T-helper 2 cell treated with Interferon-gamma antibody and Interleukin-4, amounts not matched to agents 5 μg/mL and 100 μg/mL, for 36 hours (primary cell): ENCODE data around the gene COL4A6.

Experiments
- DNase-seq: peaks from one replicate; pipeline ENCODE4 v3.0.0; 2021; ENCODE audit warnings: low spot score
- H3K27ac Mint-ChIP-seq: one replicate; pipeline ENCODE4 v1.8.0; 2021; ENCODE audit warnings: mild to moderate bottlenecking, mixed read lengths
- H3K27me3 Mint-ChIP-seq: one replicate; pipeline ENCODE4 v1.8.0; 2021; ENCODE audit warnings: low read depth, mixed read lengths
- H3K36me3 Mint-ChIP-seq: one replicate; pipeline ENCODE4 v1.8.0; 2021; ENCODE audit warnings: low read depth, mixed read lengths
- H3K4me1 Mint-ChIP-seq: one replicate; pipeline ENCODE4 v1.8.0; 2021; ENCODE audit warnings: low read depth, mixed read lengths
- H3K4me3 Mint-ChIP-seq: one replicate; pipeline ENCODE4 v1.8.0; 2022; ENCODE audit warnings: mild to moderate bottlenecking, moderate library complexity, mixed read lengths
- H3K9me3 Mint-ChIP-seq: one replicate; pipeline ENCODE4 v1.8.0; 2021; ENCODE audit warnings: mixed read lengths

COL4A6 gene

GRCh38 chrX:108138814-108139702 lies 299.2 kb downstream of the COL4A6 start:
- no peak for DNase-seq
- Mint-ChIP-seq H3K9me3 (no peaks in the 10 kb centered on the region), H3K4me3 (no peak overlapping the region), H3K27me3 (no peaks in the 10 kb centered on the region), H3K4me1 (no peaks in the 10 kb centered on the region), H3K27ac (no peak overlapping the region), H3K36me3 (peaks cover 5% of the 10 kb centered on the region)

DNA sequence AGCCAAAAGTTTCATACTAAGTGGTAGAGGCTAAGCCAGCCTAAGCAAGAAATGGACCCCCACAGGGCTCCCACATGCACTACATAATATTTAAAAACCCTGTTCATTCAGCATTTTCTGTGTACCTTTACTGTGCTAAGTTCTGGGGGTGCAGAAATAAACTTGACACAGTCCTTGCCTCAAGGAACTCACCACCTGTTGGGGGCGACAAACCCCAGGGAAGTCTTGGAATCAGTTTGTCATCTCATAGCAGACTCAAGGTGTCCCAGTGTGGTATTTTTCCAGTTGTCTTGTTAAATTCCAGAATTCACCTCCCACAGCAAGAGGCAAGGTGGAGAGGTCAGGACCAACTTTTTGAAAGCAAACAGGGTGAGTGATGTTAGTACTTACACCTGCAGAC lies 303.5 kb downstream of the COL4A6 start:
- Mint-ChIP-seq H3K27me3 (no peaks in the 10 kb centered on the region), H3K36me3 (peaks cover 12% of the 10 kb centered on the region), H3K4me3 (no peak overlapping the region), H3K9me3 (no peaks in the 10 kb centered on the region), H3K27ac (no peak overlapping the region), H3K4me1 (no peaks in the 10 kb centered on the region)
- no peak for DNase-seq

- Mint-ChIP-seq H3K9me3 (no peaks in the 10 kb centered on the region), H3K27me3 (no peaks in the 10 kb centered on the region), H3K4me1 (no peaks in the 10 kb centered on the region), H3K36me3 (peaks cover 9% of the 10 kb centered on the region), H3K4me3 (no peak overlapping the region), H3K27ac (no peak overlapping the region)
- no peak for DNase-seq
Observed at GRCh38 chrX:108132876-108133275, 305.3 kb downstream of the COL4A6 start.

DNA sequence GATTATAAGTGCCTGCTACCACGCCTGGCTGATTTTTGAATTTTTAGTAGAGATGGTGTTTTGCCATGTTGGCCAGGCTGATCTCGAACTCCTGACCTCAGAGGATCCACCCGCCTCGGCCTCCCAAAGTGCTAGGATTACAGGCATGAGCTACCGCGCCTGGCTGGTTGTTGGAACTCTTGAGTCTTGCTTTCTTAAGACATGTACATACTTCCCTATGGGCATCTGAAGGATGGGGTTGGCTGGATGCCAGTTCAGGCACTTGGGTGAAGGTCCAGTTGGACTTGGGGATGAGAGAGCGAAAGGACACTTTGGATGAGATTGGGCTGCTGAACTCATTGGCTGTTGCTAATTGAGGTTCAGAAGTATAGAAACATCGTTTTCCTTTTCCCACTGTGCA lies 306.2 kb downstream of the COL4A6 start:
- peaks cover 9% of the 10 kb centered on the region for H3K36me3 Mint-ChIP-seq

GRCh38 chrX:108131471-108131870 lies 306.8 kb downstream of the COL4A6 start:
- Mint-ChIP-seq H3K4me1 (no peaks in the 10 kb centered on the region), H3K4me3 (no peak overlapping the region), H3K27me3 (no peaks in the 10 kb centered on the region), H3K27ac (no peak overlapping the region), H3K9me3 (no peaks in the 10 kb centered on the region), H3K36me3 (peaks cover 7% of the 10 kb centered on the region)
- DNase-seq = no peak

More for the DNA sequence above, 306.2 kb downstream of the COL4A6 start:
- Mint-ChIP-seq H3K27me3 (no peaks in the 10 kb centered on the region), H3K27ac (no peak overlapping the region), H3K4me3 (no peak overlapping the region), H3K9me3 (no peaks in the 10 kb centered on the region), H3K4me1 (no peaks in the 10 kb centered on the region)
- DNase-seq = no peak

- H3K4me1 Mint-ChIP-seq = no peaks in the 10 kb centered on the region
Observed at GRCh38 chrX:108130889-108131288, 307.3 kb downstream of the COL4A6 start.

DNA sequence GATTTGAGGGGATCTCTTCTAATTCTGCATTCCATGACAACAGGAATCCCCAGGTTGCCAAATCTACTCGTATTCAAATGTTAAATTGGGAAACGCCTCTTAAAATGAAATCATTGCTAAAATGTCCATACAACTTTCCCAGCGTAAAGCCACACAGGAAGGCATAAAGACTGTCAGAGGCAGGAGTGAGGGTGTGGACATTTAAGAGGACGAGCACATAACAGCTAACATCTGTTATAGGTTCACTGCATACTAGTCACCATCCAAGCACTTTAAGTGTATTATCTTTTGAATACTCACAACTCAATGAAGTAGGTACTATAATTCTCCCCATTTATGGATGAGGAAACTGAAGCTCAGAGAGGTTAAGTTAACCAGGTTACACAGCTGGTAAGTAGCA lies 311.1 kb downstream of the COL4A6 start:
- no peak for DNase-seq
- no peak overlapping the region for H3K27ac Mint-ChIP-seq
- no peaks in the 10 kb centered on the region for H3K27me3 Mint-ChIP-seq
- no peak overlapping the region for H3K4me3 Mint-ChIP-seq
- H3K4me1 Mint-ChIP-seq = no peaks in the 10 kb centered on the region
- H3K9me3 Mint-ChIP-seq = no peaks in the 10 kb centered on the region
- peaks cover 9% of the 10 kb centered on the region for H3K36me3 Mint-ChIP-seq

More at GRCh38 chrX:108130889-108131288, 307.3 kb downstream of the COL4A6 start:
- DNase-seq = no peak
- peaks cover 7% of the 10 kb centered on the region for H3K36me3 Mint-ChIP-seq
- no peak overlapping the region for H3K4me3 Mint-ChIP-seq
- H3K27me3 Mint-ChIP-seq = no peaks in the 10 kb centered on the region
- no peaks in the 10 kb centered on the region for H3K9me3 Mint-ChIP-seq
- H3K27ac Mint-ChIP-seq = no peak overlapping the region

GRCh38 chrX:108126661-108127060 lies 311.6 kb downstream of the COL4A6 start:
- Mint-ChIP-seq H3K36me3 (peaks cover 9% of the 10 kb centered on the region), H3K27me3 (no peaks in the 10 kb centered on the region), H3K4me3 (no peak overlapping the region), H3K27ac (no peak overlapping the region), H3K9me3 (no peaks in the 10 kb centered on the region), H3K4me1 (no peaks in the 10 kb centered on the region)
- no peak for DNase-seq

DNA sequence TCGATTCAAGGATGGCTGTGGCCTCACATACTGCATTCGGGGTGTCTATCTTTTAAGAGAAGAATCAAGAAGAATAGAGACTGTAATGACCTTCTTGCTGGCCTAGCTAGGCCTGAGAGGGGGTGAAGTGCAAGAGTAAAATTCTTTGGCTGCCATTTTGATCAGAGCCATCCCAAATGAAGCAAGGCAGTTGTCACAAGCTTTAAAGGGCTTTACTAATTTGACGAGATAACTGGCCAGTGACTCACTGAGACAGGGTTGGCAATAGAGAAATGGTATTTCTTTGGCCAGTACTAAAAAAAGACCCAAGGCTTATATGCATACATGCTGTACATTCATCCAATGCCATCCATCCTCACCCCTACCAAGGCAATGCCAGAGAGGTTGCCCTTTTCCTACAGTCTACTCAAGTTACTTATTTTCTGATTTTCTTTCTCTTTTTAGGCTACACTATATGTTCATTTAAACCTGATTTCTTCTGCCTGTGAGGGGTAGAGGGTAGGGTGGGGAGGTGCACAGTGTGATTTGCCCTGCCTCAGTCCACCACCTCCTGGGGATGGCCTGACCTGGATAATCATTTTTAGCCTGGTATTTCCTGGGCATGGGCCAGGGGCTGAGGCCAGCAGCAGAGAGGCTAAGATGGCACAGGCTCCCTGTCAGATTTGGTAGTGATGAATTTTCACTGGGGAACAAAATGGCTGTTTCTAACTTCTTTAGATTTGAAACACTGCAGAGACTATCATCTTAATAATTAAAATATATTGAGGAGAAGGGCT lies 314.4 kb downstream of the COL4A6 start:
- no peaks in the 10 kb centered on the region for H3K27me3 Mint-ChIP-seq
- no peak overlapping the region for H3K27ac Mint-ChIP-seq
- DNase-seq = no peak
- peaks cover 2% of the 10 kb centered on the region for H3K36me3 Mint-ChIP-seq
- H3K4me3 Mint-ChIP-seq = no peak overlapping the region
- no peaks in the 10 kb centered on the region for H3K9me3 Mint-ChIP-seq
- no peaks in the 10 kb centered on the region for H3K4me1 Mint-ChIP-seq

GRCh38 chrX:108122748-108123147 lies 315.5 kb downstream of the COL4A6 start:
- Mint-ChIP-seq H3K4me3 (no peak overlapping the region), H3K9me3 (no peaks in the 10 kb centered on the region), H3K4me1 (no peaks in the 10 kb centered on the region), H3K36me3 (peaks cover 2% of the 10 kb centered on the region), H3K27ac (no peak overlapping the region), H3K27me3 (no peaks in the 10 kb centered on the region)
- DNase-seq = no peak

DNA sequence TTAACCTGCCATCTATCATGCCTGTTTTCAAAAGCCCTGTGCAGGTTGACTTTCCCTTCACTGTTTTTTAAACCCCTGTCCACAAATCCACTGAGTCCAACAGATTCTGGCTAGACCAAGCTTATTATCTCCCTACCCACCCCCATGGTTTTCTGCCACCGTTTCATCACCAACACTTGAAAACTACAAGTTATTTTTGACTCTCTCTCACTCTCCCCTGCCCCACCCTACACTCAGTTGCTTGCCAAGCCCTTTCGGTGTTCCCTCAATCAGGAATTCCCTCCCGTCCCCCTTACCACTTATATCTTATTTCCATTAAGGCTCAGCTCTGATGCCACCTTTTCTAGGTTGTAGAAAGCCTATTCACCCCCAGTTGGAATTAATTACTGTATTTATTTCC lies 316.9 kb downstream of the COL4A6 start:
- peaks cover 2% of the 10 kb centered on the region for H3K36me3 Mint-ChIP-seq
- DNase-seq = no peak
- H3K27ac Mint-ChIP-seq = no peak overlapping the region
- H3K4me1 Mint-ChIP-seq = no peaks in the 10 kb centered on the region
- no peak overlapping the region for H3K4me3 Mint-ChIP-seq
- no peaks in the 10 kb centered on the region for H3K9me3 Mint-ChIP-seq
- no peaks in the 10 kb centered on the region for H3K27me3 Mint-ChIP-seq

- H3K27ac Mint-ChIP-seq = no peak overlapping the region
- peaks cover 3% of the 10 kb centered on the region for H3K4me1 Mint-ChIP-seq
- H3K36me3 Mint-ChIP-seq = no peaks in the 10 kb centered on the region
- DNase-seq = no peak
- no peak overlapping the region for H3K4me3 Mint-ChIP-seq
- no peaks in the 10 kb centered on the region for H3K9me3 Mint-ChIP-seq
- no peaks in the 10 kb centered on the region for H3K27me3 Mint-ChIP-seq
Observed at GRCh38 chrX:108117988-108118387, 320.2 kb downstream of the COL4A6 start.

DNA sequence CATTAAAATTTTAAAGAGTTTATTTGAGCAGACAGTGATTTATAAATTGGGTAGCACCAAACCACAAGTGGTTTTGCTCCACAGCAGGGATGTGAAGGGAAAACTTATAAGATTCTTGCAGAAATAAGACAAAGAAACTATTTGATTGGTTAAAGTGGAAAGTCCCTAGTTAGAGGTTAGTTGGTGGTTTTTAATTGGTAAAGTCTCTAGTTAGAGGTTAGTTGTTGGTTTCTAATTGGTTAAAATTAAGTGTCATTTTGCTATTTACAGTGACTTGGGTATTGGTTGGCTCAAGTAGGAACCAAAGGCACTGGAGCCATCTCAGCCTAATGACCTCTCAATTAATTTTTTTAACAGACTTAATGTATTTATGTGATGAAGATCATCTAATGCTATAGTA lies 323.7 kb downstream of the COL4A6 start:
- Mint-ChIP-seq H3K4me3 (no peak overlapping the region), H3K27me3 (no peaks in the 10 kb centered on the region), H3K9me3 (no peaks in the 10 kb centered on the region), H3K4me1 (peaks cover 3% of the 10 kb centered on the region), H3K36me3 (no peaks in the 10 kb centered on the region), H3K27ac (no peak overlapping the region)
- DNase-seq = no peak
